Fibroblast of lung (primary cell): ENCODE measurements around the gene CAPN2. TPM values are rescaled to one million over a fixed set of nuclear protein-coding genes. Genes with fewer than 3 reads are reported as not detected.
"Not testable (repeated sequence)": the region's sequence is repeated elsewhere in the genome, so short reads cannot be mapped to it uniquely, and the experiment has no call there.

Experiments used
- DNase-seq, 2 donors: peaks; one replicate each; pipeline versions ENCODE4 v3.0.0 to v3.0.0-alpha.2; 2010; ENCODE audit warnings: low read depth in 2 of 2
- H2AFZ ChIP-seq: 2 replicates; pipeline ENCODE4 v1.5.1; 2012; ENCODE audit warnings: low read length, control low read depth, inconsistent platforms
- H3K27ac ChIP-seq: 2 replicates; pipeline ENCODE4 v1.5.1; 2011; ENCODE audit warnings: low read length, control low read depth; ENCODE audit not compliant: insufficient read depth
- H3K27me3 ChIP-seq: 2 replicates; pipeline ENCODE4 v1.5.1; 2011; ENCODE audit warnings: mild to moderate bottlenecking, low read length; ENCODE audit not compliant: control insufficient read depth, insufficient read depth
- H3K36me3 ChIP-seq: 2 replicates; pipeline ENCODE4 v1.5.1; 2011; ENCODE audit warnings: low read length; ENCODE audit not compliant: control insufficient read depth, insufficient read depth
- H3K4me1 ChIP-seq: 2 replicates; pipeline ENCODE4 v1.5.1; 2011; ENCODE audit warnings: low read length; ENCODE audit not compliant: control insufficient read depth, insufficient read depth; ENCODE audit errors: extremely low read depth
- H3K4me2 ChIP-seq: 2 replicates; pipeline ENCODE4 v1.5.1; 2011; ENCODE audit warnings: low read length, control low read depth; ENCODE audit not compliant: insufficient read depth; ENCODE audit errors: extremely low read depth
- H3K4me3 ChIP-seq, 4 experiments: fragments of 200-600 bp in 1 of 4; sonication (generic) in 1 of 4; replicated peaks in 1 of 4; 2 replicates each; pipeline ENCODE4 v1.5.1; 2011 to 2016; ENCODE audit warnings: low read length in 4 of 4, low read depth in 3 of 4, mild to moderate bottlenecking in 3 of 4, control low read depth in 2 of 4, inconsistent platforms in 1 of 4, mixed read lengths in 1 of 4; ENCODE audit not compliant: insufficient read depth in 1 of 4; ENCODE audit errors: control extremely low read depth in 1 of 4
- H3K79me2 ChIP-seq: 2 replicates; pipeline ENCODE4 v1.5.1; 2012; ENCODE audit warnings: mild to moderate bottlenecking, low read length, inconsistent platforms; ENCODE audit not compliant: control insufficient read depth, insufficient read depth
- H3K9ac ChIP-seq: 2 replicates; pipeline ENCODE4 v1.5.1; 2011; ENCODE audit warnings: mild to moderate bottlenecking, low read length, control low read depth; ENCODE audit not compliant: insufficient read depth
- H3K9me3 ChIP-seq: 2 replicates; pipeline ENCODE4 v1.5.1; 2012; ENCODE audit warnings: low read depth, low read length; ENCODE audit not compliant: control insufficient read depth, insufficient read depth
- H4K20me1 ChIP-seq: 2 replicates; pipeline ENCODE4 v1.5.1; 2011; ENCODE audit warnings: low read length; ENCODE audit not compliant: control insufficient read depth, insufficient read depth; ENCODE audit errors: extremely low read depth
- CTCF ChIP-seq, 2 donors: IDR thresholded peaks in 1 of 2; conservative IDR thresholded peaks in 1 of 2; 1 replicate in 1 of 2; 2 replicates in 1 of 2; pipeline ENCODE4 v1.5.1; 2011 to 2012; ENCODE audit warnings: low read length in 2 of 2, control low read depth in 1 of 2, inconsistent platforms in 1 of 2, low read depth in 1 of 2, mild to moderate bottlenecking in 1 of 2
- EZH2 ChIP-seq: IDR thresholded peaks from 2 replicates; pipeline ENCODE4 v1.5.1; 2012; ENCODE audit warnings: low read length, control low read depth, mild to moderate bottlenecking; ENCODE audit errors: missing control alignments
- polyA plus RNA-seq, 2 donors: library from polyadenylated mRNA; depleted of rRNA in 1 of 2; stranded (reverse) in 1 of 2; unstranded in 1 of 2; fragments of >200 nt; gene quantifications; 2 replicates each; pipeline ENCODE4 v1.2.1, GENCODE V29; 2011 to 2012; ENCODE audit warnings: missing spikeins in 1 of 2
- total RNA-seq: library from RNA; depleted of rRNA; stranded (reverse); fragments of >200 nt; gene quantifications from 2 replicates; pipeline ENCODE4 v1.2.1, GENCODE V29; 2014

Gene CAPN2
- total and polyA plus RNA-seq, 2 donors (not counting 1 experiment from before 2014, with no cell fraction given): 387 to 488 TPM

DNA sequence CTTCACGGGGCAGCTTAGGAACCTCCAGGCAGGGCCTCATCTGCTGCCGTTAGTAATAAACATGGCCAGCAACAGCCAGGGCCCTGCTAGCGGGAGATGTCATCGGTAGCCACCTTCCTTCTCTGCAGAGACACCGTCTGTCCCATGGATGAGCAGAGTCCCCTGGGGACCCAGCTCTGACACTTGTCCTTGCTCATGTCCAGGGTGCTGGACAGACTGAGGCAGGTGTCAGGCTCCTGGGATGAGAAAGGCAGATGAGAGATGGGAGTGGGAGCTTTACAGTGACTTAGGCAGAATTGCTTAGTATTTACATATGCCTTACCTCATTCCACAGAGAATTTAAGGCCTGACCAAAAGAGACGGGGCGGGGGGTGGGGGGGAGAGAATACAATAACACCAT, 25.0 kb downstream of the CAPN2 start:
- DNase-seq: no peak
- no peaks in the 10 kb centered on the region for H3K27me3 ChIP-seq
- H3K36me3 ChIP-seq: peaks cover 9% of the 10 kb centered on the region
- no peaks in the 10 kb centered on the region for H3K9me3 ChIP-seq
- no peak overlapping the region for H2AFZ ChIP-seq
- TF ChIP-seq EZH2: no peak
- TF ChIP-seq CTCF (conservative IDR thresholded peaks at IDR 0.05 in 1 of 2, IDR thresholded peaks at IDR 0.05 in 1 of 2; ENCODE audit: low read depth in 1 of 2, low read length in 2 of 2): no peak
- H4K20me1 ChIP-seq: no peaks in the 10 kb centered on the region
- H3K79me2 ChIP-seq: peaks cover 85% of the 10 kb centered on the region
- peaks cover 14% of the 10 kb centered on the region for H3K4me1 ChIP-seq
- H3K4me3 ChIP-seq: no peak overlapping the region
- no peak overlapping the region for H3K4me2 ChIP-seq
- peak overlapping the region; percentile 16 for H3K27ac ChIP-seq
- no peak overlapping the region for H3K9ac ChIP-seq

DNA sequence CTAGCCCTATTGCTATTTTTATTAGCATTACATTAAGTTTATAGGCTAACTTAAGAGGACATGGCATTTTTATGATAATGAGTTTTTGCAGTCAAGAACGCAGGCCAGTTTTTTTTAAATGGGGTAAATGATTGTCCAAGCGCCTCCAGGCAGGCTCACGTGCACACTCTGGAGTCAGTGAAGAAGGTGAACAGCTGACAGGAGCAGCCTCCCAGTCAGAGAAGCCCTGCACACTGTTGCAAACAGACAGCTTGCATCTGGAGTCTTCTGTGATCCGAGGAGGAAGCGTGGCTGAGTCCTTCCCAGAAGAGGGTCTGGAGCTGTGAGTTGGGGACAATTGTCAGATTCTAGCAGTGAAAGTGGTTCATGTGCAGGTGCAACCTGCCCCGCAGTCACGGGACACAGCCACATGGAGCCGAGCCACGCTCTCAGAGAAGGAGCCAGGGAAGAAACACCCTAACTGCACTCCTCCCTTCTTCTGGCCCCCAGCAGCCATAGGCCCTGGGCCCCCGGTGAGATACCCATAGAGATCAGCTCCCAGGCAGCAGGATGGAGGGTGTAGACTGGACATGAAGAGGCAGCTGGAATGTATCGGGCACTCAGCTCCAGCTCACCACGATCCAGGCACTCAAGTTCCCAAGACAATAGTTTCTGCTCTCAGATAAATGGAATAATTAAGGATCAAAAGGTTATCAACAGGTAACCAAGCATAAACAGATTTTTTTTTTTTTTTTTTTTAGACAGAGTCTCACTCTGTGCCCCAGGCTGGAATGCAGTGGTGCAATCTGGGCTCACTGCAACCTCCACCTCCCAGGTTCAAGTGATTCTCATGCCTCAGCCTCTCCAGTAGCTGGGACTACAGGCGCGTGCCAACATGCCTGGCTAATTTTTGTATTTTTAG, 26.4 kb downstream of the CAPN2 start:
- no peak for TF ChIP-seq CTCF (conservative IDR thresholded peaks at IDR 0.05 in 1 of 2, IDR thresholded peaks at IDR 0.05 in 1 of 2; ENCODE audit: low read depth in 1 of 2, low read length in 2 of 2)
- TF ChIP-seq EZH2: no peak

DNA sequence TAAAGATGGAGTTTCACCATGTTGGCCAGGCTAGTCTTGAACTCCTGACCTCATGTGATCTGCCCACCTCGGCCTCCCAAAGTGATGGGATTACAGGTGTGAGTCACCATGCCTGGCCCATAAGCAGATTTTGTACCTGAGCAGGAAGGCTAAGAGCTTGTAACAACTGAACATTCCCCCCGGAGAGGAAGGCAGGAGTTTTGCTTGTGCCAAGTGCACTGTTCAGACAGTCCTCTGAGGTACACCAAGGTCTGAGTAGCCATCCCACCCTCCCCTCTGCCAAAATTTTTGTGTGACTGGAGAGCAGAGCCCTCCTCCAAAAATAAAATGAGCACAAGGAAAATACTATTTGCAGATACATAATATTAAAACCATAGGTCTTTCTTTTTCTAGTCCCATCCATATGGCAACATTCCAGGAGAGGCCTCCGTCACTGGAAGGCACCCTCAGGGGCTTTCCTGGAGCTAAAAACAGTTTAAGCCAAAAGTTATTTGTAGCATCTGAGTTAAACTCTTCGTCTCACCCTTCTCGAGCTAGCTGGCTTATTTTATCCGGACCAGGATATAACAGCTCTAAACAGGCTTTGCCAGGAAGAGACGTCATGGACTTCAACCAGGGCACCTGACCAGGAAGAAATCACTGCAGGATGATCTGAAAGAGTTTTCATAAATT, 27.2 kb downstream of the CAPN2 start:
- H3K79me2 ChIP-seq: peaks cover 82% of the 10 kb centered on the region
- no peaks in the 10 kb centered on the region for H4K20me1 ChIP-seq
- no peak for DNase-seq
- peaks cover 19% of the 10 kb centered on the region for H3K36me3 ChIP-seq
- peaks cover 7% of the 10 kb centered on the region for H3K4me1 ChIP-seq
- TF ChIP-seq CTCF (conservative IDR thresholded peaks at IDR 0.05 in 1 of 2, IDR thresholded peaks at IDR 0.05 in 1 of 2; ENCODE audit: low read depth in 1 of 2, low read length in 2 of 2): no peak
- no peak for TF ChIP-seq EZH2
- H3K4me3 ChIP-seq: no peak overlapping the region
- no peak overlapping the region for H2AFZ ChIP-seq
- no peaks in the 10 kb centered on the region for H3K27me3 ChIP-seq
- no peak overlapping the region for H3K4me2 ChIP-seq
- H3K9me3 ChIP-seq: no peaks in the 10 kb centered on the region
- no peak overlapping the region for H3K9ac ChIP-seq
- no peak overlapping the region for H3K27ac ChIP-seq

More for the DNA sequence above, 26.4 kb downstream of the CAPN2 start:
- Histone ChIP-seq H3K79me2 (peaks cover 85% of the 10 kb centered on the region), H3K9me3 (no peaks in the 10 kb centered on the region), H4K20me1 (no peaks in the 10 kb centered on the region), H3K27ac (no peak overlapping the region), H3K9ac (no peak overlapping the region), H3K4me2 (no peak overlapping the region), H3K27me3 (no peaks in the 10 kb centered on the region), H2AFZ (no peak overlapping the region), H3K4me3 (no peak overlapping the region), H3K4me1 (peaks cover 9% of the 10 kb centered on the region), H3K36me3 (peaks cover 14% of the 10 kb centered on the region)
- no peak for DNase-seq

DNA sequence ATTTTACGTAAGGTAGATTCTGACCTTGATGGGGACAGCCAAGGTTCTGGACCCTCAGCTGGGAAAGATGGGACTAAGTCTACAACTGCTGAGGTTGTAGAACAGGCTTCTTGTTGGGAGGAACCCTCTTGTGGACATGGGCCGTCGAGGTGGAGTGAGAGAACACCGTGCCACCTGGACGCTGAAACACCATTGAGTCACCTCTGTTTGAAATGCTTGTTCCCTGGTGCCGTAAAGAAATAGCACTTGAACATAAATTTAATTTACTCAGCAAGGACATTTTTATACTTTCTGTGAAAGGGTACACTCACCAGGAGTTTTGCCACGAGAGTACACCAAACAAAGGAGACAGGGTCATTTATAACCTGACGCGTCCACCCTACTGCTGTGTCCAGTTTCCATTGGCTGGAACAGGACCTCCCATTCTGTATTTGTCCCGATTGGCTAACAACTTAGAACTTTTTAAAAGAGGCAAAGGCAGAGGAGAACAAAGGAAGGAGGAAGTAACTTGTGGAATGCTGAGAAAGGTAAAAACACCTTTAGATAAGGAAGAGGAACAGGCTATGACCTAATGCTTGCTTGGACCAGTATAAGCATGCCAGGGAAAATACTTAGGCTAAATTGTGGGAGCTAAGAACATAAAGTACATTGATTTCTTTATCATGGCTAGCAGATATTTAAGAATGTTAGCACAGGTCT, 27.8 kb downstream of the CAPN2 start:
- not testable (repeated sequence) for H2AFZ ChIP-seq, H3K9ac ChIP-seq, DNase-seq, H3K4me3 ChIP-seq, H3K4me2 ChIP-seq, H3K27ac ChIP-seq, H4K20me1 ChIP-seq, H3K9me3 ChIP-seq, H3K27me3 ChIP-seq
- Histone ChIP-seq H3K36me3 (peaks cover 22% of the 10 kb centered on the region), H3K79me2 (peaks cover 78% of the 10 kb centered on the region), H3K4me1 (peaks cover 10% of the 10 kb centered on the region)
